HFF-Myc (cell line): ENCODE measurements around the gene HSPB7.

Experiments
- DNase-seq: peaks from one replicate; pipeline ENCODE4 v3.0.0-alpha.2; 2011; ENCODE audit warnings: low read depth; ENCODE audit errors: extremely low read depth
- H3K4me3 ChIP-seq: replicated peaks from 2 replicates; pipeline ENCODE4 v1.5.1; 2011; ENCODE audit warnings: low read depth, mild to moderate bottlenecking, control low read depth, low read length
- CTCF ChIP-seq: IDR thresholded peaks from 2 replicates; pipeline ENCODE4 v1.5.1; 2012; ENCODE audit warnings: mild to moderate bottlenecking, low read depth, low read length, control low read depth; ENCODE audit errors: missing control alignments

The HSPB7 gene

GRCh38 chr1:15965228-15965767 is 52.5 kb downstream of the HSPB7 start:
- no peak overlapping the region for H3K4me3 ChIP-seq
- no peak for DNase-seq
- TF ChIP-seq CTCF: no peak
